Stimulated activated CD8-positive, alpha-beta memory T cell treated with anti-CD3 and anti-CD28 coated beads, Interleukin-15, amount 100 ng/mL, for 1 hour (primary cell): ENCODE measurements around the gene TES.

Experiments used
- DNase-seq: peaks from one replicate; pipeline ENCODE4 v3.0.0-alpha.2; 2020; ENCODE audit warnings: low read depth

The TES gene

DNA sequence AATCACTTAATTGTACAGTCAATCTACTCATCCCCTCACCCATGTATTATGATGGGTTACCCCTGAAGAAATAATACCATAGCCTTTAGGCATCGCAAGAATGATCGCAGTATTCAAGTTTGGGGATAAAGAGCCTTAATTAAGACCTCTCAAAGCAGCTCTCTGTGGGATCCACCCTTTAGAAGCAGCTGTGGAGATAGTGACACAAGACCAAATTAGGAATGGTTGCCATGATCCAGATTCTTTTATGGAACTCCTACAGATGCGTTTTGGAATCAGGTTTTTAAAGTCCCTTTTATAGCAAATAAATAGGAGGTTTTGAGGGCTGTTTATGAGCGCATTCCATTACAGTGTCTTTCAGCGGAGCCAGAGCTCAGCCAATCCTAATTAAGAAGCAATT is 12.2 kb downstream of the TES start:
- no peak for DNase-seq

DNA sequence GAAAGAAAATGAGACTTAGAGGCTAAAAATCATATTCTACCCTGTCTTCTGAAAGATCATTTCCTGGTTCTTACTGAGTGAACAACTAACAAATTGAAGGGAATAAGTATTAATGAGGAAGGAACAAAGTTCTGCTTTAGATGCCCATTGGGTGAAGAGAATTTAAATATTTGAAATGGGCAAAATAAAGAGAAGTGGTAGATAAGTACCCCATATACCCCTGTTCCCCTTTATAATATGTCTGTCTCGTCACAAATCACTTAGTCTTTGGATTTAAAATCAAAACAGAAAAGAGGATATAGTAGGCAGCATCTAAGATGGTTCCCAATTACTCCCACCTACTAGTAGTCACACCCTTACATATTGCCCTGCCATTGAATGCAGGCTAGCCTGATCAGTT is 13.2 kb downstream of the TES start:
- no peak for DNase-seq

DNA sequence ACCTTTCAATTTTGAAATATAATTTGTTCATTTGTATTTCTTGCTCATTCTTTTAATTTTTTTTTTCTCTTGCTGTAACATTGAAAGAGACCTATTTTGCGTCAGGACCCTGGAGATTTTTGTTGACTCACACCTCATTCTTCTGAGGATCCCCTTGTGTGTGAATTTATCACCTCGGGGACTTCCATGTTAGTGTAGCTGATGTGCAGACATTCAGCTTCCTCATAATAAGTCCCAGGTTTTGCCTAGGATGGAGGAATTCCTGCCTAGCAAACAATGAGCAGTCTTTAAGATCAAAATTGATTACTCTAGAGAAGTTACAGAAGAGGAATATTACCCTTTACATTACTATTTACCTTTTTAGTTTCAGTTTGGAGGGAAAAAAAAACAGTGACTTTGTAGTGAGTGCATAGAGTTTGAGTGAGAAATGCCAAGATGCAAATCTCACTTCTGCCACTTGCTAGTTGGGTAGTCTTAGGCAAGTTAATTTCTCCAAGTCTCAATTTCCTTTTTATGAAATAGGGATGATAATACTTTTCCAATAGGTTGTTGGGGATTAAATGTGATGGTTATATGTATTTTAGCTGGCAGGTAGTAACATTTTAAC is 14.3 kb downstream of the TES start:
- no peak for DNase-seq

DNA sequence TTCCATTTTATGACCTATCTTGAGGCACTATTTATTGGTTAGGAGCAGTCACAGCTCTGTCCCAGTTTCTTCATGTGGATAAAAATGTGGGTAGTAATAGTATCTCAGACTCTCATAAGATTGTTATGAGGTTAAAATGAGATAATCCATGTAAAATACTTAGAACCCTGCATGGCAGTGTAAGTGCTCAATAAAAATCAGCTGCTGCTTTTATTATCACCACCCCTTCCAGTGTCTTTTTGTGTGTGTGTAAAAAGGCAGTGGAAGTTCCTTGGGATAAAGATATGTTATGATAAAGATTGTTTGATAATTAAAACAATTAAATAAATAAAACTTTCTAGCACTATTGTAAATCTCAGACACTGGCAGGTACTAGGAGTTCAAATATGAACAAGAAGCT is 15.5 kb downstream of the TES start:
- DNase-seq = no peak

DNA sequence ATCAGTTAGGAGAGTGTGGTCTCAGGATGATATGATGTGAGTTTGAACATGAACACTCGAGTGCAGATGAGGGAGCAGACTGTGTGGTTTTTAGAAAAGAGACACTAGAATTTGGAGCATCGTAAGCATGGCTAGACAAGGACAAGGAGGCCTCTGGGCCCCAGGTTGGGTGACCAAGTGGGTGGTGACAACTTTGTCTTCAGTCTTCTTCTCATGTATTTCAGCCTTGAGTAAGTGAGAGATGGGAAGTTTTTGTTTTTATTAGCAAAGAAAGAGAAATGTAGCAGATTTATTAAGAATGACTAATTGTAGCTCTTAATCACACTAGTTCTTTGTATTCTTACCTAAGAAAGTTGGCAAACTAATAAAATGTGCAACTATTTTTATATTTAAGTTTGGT is 16.3 kb downstream of the TES start:
- no peak for DNase-seq

DNA sequence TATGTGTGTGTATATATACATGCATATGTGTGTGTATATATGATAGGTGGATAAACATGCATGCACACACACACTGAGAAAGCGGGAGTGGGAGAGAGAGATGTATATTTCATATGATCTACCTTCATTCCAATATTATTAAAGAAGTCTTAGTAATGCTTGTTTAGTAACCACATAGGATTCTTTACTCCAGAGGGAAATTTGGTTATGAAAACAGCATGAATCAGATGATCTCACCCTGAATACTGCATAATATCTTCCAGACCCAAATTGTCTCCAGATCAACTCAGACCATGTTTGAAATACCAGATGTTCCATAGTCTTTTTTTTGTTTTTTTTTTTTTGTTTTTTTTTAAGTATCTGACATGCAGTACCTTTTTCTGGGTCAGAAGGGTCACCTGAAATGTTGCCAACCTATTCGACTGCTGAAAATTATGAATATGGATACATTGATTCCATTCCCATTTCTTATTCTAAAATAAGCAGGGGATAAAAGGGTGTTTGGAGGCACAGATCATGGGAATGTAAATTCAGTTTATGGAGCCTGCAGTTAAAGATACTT is 17.4 kb downstream of the TES start:
- no peak for DNase-seq

DNA sequence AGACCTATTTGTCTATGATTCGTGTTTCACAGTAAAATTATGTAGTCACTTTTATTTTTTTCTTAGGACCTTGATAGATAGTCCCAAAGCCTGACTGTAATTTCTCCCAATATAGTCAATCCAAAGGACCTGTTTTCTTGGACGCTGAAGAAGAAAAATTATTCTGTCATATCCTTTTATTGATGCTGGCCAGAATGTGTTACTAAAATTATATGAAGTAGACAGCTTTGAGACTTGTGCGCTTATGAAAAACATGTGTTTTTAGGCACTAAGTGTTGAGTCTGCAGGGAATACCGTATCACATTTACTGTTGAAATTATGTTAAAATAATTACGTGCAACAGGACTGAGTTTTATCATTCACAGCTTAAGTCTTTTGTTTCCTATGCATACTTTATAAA is 17.9 kb downstream of the TES start:
- no peak for DNase-seq

DNA sequence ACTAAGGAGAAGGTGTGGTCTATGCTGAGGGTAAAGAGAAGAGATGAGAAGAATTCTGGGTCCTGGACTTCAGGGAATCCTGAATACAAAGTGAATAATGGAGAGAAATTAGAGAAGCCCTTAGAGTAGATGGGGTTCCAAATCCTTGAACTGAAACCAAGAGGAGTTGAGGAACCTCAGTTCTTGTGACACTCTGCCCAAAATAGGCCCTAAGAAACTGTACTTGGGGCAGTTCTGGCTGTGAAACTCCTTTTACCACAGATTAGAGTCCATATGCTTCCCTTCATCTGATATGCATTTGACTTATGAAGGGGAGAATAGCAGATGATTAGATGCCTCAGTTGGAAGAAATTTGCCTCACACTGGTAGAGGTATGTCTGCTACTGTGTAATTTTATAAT is 19.0 kb downstream of the TES start:
- no peak for DNase-seq

DNA sequence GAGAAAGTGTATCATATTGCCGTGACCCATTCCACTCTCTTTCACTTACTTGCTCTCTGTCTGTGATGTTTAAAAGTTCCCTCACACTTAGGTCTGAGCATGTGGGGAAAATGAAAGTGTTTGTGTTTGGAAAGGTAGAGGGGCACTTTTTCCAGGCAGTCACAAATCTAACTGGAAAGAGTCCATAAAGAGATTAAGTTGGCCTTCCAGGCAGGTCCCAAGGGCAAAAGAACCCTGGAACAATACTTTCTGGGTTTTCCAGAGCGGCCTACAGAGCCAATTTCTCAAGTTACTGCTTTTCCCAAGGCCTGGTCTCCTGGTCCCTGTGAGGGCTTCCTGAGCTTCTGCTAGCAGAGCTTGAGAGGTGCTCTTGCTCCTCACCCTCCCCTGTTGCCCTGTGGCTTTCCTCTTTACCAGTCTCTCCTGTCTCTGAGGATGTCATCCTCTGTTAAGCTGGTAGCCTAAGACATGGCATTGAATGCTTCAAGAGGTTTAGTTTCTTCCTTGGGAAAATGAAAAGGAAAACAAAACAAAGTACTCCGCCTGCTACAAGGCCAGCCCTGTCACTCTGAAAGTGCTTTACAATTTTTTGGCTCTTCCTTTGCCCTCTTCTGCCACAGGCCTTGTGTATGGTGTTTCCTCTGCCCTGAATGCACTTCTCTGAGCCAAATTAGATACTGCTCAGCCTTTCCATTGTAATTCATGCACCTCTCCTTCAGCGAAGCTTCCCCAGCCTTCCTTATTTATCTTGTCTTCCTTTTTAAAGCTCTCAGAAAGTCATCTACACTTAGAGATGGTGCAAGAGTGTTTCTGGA is 20.1 kb downstream of the TES start:
- DNase-seq = no peak

DNA sequence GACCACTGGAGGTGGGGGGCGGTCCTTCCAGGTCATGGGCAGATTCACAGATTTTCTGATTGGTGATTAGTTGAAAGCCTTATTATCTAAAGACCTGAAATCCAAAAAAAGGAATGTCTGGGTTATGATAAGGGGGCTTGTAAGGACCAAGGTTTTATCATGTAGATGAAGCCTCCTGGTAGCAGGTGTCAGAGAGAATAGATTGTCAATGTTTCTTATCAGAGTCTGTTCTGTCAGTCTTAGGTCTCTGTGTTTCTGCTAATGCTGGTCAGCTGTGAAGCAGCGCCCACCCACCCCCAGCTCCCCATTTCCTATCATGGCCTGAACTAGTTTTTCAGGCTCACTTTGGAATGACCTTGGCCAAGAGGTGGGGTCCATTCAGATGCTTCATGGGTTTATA is 21.2 kb downstream of the TES start:
- no peak for DNase-seq

DNA sequence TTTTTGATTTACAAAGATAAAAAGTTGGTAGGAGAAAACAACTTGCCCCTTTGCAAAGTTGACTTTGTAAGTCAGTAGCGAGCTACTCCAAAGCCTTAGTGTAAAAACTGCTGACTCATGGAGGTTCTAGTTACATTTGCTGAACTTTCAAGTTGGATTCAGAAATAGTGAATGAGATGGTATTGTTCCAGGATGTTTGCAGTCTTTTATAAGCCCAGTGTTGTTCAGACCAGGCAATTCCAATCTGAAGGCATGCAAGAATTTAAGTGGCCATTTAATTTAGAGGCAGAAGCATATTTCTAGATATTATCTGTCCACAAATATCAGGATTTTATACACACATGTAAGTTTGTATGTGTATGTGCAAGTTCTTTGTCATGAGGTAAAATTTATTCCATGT is 21.6 kb downstream of the TES start:
- no peak for DNase-seq

DNA sequence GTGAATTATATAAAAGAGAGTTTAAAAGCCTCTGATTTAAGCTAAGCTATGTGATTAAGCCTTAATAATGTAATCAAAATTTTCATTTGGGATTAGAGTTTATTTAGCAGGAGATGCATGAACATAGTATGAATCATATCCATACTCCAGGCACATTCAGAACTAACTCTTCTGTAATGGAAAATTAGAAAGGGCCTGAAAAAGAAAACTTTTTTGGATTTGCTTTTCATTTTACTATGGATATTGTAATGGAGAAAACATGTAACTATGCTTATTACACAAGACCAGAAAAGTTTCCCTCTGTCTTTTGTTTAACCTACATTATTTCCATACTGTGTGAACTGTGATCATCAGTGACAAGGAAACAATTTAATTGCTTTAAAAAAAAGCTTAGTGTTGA is 22.0 kb downstream of the TES start:
- no peak for DNase-seq

DNA sequence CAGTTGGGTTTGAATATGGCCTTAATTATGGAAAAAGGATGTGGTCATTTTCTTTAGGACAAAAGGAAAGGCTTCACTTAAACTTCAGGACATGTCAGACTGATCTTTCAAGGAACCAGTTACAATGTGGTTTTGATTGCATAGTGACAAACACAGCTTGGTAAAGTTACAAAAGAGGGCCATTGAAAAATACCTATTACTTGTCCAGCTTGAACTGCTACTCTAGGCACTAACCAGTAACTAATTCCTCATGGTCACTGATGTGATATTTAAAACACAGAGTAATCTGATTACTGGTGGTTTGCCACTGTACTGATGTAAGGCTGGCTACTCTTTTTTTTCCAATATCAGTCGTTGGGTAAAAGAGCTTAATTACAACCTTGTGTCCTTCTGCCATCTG is 22.6 kb downstream of the TES start:
- no peak for DNase-seq

DNA sequence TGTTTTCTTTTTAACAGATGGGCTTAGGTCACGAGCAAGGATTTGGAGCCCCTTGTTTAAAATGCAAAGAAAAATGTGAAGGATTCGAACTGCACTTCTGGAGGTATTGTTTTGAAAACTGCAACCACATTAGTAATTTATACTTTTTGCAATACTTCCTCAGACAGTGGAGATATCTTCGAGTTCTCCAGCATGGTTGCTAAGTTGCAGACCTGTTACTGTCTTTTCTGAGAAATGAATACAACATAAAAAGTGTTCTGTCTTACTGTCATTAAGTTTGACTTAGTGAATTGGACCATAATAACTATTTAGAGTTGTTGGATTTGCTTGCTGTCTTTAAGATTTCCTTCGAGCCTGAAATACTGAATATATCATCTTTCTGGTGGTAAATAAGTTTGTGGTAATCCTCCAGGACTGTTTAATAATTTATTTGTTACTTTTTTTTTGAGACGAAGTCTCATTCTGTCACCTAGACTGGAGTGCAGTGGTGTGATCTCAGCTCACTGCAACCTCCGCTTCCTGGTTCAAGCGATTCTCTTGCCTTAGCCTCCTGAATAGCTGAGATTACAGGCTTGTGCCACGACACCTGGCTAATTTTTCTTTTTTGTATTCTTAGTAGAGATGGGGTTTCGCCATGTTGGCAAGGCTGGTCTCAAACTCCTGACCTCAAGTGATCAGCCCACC is 24.3 kb downstream of the TES start:
- DNase-seq = no peak

DNA sequence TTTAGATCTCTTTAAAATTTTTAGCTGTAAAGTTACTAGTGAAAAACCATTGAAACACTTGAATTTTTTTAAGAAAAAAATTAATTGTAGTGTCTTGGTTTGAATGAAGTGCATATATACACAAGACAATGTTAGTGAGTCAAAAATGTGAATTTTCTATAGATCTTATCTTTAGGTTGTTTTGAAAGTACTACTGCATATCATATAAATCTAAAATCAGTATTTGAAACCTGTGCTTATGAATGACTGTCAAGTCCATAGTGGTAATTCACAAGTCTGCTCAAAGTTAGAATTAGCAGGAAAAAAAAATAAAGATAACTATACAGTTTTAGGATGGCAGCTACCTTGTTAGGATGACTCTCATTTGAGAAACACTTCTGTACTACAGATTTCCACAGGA is 25.0 kb downstream of the TES start:
- DNase-seq = no peak

DNA sequence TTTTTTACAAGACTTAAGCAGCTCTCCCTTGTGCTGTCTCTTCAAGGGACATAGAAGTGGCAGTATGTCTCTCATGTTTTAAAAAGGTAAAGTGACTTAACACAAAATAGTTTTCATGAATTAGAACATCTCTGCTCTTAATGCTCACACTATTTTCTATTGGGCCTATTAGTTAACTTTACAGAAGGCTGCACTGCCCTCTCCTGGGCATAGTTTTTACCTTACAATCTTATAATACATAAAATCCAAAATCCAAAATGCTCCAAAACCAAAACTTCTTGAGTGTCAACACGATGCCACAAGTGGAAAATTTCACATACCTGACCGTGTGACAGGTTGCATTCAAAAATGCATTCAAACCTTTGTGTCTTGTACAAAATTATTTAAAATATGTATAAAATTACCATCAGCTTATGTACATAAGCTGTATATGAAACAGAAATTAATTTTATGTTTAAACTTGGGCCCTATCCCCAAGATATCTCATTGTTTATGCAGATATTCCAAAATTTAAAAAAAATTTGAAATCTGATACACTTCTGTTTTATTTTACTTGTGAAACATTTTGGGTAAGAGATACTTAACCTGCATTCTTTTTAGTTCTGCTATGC is 25.8 kb downstream of the TES start:
- peak; percentile 42 for DNase-seq

DNA sequence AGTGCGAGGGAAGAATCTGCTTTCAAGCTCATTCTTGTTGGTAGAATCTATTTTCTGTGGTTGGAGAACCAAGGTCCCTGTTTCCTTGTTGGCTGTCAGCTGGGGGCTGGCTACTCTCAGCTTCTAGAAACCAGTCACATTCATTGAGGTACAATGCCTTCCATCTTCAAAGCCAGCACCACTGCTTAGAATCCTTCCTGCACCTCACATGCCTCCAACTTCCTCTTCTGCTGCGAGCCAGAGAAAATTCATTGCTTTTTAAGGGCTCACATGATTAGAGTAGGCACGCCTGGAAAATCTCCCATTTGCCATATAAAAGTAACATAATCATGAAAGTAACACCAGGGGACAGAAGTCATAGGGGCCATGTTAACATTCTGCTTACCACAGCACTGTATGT is 28.7 kb downstream of the TES start:
- no peak for DNase-seq

DNA sequence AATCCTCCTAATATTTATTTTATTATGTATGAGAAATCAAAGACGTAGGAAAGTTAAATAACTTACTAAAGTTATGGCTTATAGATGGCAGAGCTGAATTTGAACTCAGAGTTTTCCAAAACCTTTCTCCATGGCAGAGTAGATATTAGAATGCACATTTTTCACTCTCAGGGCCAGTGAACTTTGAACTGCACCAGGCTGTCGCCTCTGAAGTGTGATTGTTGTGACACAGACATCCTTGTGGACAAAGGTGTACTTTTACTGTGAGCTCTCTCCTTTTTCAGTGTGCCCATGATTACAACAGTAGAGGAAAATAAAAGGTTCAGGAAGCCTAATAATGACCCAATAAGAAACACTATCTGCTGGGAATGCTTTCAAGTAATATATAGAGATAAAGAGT is 29.1 kb downstream of the TES start:
- no peak for DNase-seq

DNA sequence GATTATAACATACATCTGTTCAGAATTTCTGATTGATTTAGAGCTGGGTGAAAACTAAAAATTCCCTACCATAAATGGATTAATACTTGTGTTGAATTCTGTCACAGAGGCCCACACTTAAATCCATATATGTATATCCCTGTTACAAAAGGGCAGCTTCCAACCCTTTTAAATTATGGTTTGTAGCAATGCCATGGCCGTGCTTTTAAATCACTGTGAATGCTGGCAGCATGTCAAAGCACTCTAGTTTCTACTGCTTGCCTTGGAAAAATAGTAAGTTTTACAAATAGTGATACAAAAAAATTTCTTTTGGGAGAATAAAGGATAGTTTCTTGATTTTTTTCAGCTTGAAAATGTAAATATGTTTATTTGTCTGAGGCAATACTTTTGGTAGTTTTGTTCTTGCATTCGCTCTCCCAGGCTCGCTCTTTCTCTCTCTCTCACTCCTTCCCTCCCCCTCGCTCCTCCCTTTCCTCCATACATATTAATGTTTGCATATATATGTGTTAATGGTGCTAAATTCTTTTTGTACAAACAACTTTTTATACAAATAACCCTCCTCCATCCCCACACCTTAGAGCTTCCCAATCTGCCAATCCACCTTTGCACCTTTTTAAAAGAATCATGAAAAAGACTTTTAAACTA is 29.8 kb downstream of the TES start:
- DNase-seq = no peak

DNA sequence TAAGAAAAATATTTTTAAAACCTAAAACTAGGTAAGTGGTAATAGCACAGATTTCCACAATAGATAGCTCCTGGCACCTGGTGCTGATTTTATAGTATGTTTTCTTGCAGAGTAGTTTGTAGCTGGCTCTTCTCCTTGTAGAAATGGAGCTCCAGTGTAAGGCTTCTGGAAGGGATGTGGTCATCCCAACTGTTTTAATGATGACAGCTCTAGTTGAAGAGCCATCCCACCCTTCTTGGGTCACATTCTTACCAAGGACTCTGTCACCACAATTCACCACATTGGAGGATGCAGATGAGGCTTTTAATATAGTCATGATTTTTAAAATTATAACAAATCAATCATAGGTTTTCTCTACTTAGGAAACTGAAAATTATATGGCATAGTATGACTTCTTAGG is 31.0 kb downstream of the TES start:
- no peak for DNase-seq

DNA sequence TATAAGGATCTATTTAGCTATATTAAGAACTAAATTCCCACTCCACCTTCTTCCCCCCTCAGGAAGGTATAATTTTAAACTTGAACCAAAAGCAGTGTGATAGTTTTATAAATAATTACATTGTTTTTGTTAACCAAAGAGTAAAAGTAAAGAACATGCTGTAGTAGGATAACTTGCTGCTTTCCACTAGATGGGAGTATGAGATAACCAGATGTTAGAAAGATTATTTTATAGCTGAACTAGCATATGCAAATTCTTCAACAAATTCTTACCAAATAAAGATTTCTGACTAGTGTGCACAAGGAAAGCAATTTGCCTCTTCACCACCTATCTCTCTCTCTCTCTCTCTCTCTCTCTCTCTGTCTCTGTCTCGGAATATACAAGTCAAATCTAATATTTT is 31.8 kb downstream of the TES start:
- no peak for DNase-seq

DNA sequence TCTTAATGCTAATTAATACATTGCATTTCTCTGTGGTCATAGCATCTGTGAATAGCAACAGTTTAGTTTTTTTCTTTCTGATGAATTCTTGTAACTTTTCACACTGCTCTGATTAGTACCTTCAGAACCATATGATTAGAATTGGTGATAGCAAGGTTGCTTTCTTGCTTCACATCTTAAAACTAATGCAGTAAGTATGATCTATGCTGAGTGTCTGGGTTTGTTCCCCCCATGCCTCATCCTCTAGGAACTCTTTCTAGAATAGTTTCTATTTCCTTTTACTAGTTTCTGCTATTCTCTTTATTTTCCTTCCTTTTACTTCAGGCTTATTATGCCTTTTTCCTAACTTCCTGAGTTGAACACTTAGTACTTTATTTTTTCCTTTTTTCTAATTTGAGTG is 32.4 kb downstream of the TES start:
- DNase-seq = no peak
